OCI-LY1 (cell line): ENCODE measurements around the gene OR56A5.

ENCODE experiments used
- CTCF ChIP-seq: fragments of 200-600 bp; sonication (generic), shearing (Covaris generic); IDR thresholded peaks from 2 replicates; pipeline ENCODE4 v1.5.1; 2017; ENCODE audit warnings: mild to moderate bottlenecking, antibody characterized with exemption, low read length, moderate library complexity, mixed read lengths
- EZH2 ChIP-seq: fragments of 200-600 bp; sonication (generic), shearing (Covaris generic); IDR thresholded peaks from 2 replicates; pipeline ENCODE4 v1.8.0; 2017; ENCODE audit warnings: borderline replicate concordance, mixed run types, mild to moderate bottlenecking, antibody characterized with exemption, low read length, moderate library complexity, mixed read lengths

- TF ChIP-seq CTCF (no peak), EZH2 (no peak)
Measured at GRCh38 chr11:5928811-5929210, 39.5 kb downstream of the OR56A5 start.
